HepG2 (cell line): Measurements from ENCODE around the gene HOXD3. TPM values are rescaled to one million over a fixed set of nuclear protein-coding genes. Genes with fewer than 3 reads are reported as not detected.

ENCODE experiments used
- ATF7-NPFF ChIP-seq: sonication (generic); formaldehyde crosslinking; IDR thresholded peaks from 2 replicates; pipeline ENCODE4 v1.8.1; 2023; ENCODE audit warnings: mild to moderate bottlenecking, low read depth, missing genetic modification reagents, moderate library complexity
- BHLHE40 ChIP-seq: IDR thresholded peaks from 2 replicates; pipeline ENCODE4 v1.6.1; 2011; ENCODE audit warnings: low read length, improper control_type of control experiment
- DZIP1 ChIP-seq: sonication (generic); formaldehyde crosslinking; IDR thresholded peaks from 2 replicates; pipeline ENCODE4 v1.5.0; 2020; ENCODE audit warnings: mild to moderate bottlenecking, missing genetic modification reagents
- KAT8 ChIP-seq: IDR thresholded peaks from 2 replicates; pipeline ENCODE4 v1.6.1; 2016; ENCODE audit warnings: missing genetic modification reagents, missing compliant biosample characterization
- MXI1 ChIP-seq: IDR thresholded peaks from 3 replicates; pipeline ENCODE4 v1.6.1; 2012; ENCODE audit warnings: low read depth, low read length, inconsistent platforms, borderline replicate concordance
- NCOR1 ChIP-seq: fragments of 200-600 bp; sonication (generic); IDR thresholded peaks from 2 replicates; pipeline ENCODE4 v1.7.0; 2017; ENCODE audit warnings: antibody characterized with exemption, low read length, borderline replicate concordance
- NKX3-1 ChIP-seq: sonication (generic); formaldehyde crosslinking; IDR thresholded peaks from 2 replicates; pipeline ENCODE4 v1.5.0; 2020; ENCODE audit warnings: missing genetic modification reagents
- NR3C1 ChIP-seq: sonication (generic); formaldehyde crosslinking; IDR thresholded peaks from 2 replicates; pipeline ENCODE4 v1.4.0; 2020; ENCODE audit warnings: missing genetic modification reagents
- PLRG1 ChIP-seq: fragments of 450-650 bp; conservative IDR thresholded peaks from 2 replicates; pipeline ENCODE4 v1.6.1; 2016
- ZNF362 ChIP-seq: sonication (generic); formaldehyde crosslinking; IDR thresholded peaks from 2 replicates; pipeline ENCODE4 v1.4.0; 2020; ENCODE audit warnings: missing genetic modification reagents, mild to moderate bottlenecking, borderline replicate concordance
- ZNF441 ChIP-seq: sonication (generic); formaldehyde crosslinking; IDR thresholded peaks from 2 replicates; pipeline ENCODE4 v1.7.0; 2021; ENCODE audit warnings: missing genetic modification reagents, borderline replicate concordance
- ZNF674 ChIP-seq: sonication (generic); formaldehyde crosslinking; IDR thresholded peaks from 2 replicates; pipeline ENCODE4 v1.5.0; 2020; ENCODE audit warnings: low read depth, mild to moderate bottlenecking, missing genetic modification reagents
- ZNF720 ChIP-seq: sonication (generic); formaldehyde crosslinking; IDR thresholded peaks from 2 replicates; pipeline ENCODE4 v1.4.0; 2020; ENCODE audit warnings: missing genetic modification reagents
- ZNF775 ChIP-seq: sonication (generic); formaldehyde crosslinking; IDR thresholded peaks from 2 replicates; pipeline ENCODE4 v1.4.0; 2020; ENCODE audit warnings: missing genetic modification reagents, mild to moderate bottlenecking, moderate library complexity, borderline replicate concordance
- polyA plus RNA-seq, 8 experiments: library from polyadenylated mRNA; depleted of rRNA in 3 of 8; stranded (reverse) in 7 of 8; unstranded in 1 of 8; fragments of >200 nt; fragmentation: Illumina TruSeq in 4 of 8; extraction: Trizol in 4 of 8; gene quantifications; 2 replicates each; pipeline versions ENCODE4 v1.2.1 to v1.2.3, GENCODE V29; 2011 to 2016; ENCODE audit warnings: low read depth in 4 of 8, missing spikeins in 1 of 8, mixed read lengths in 1 of 8; ENCODE audit not compliant: insufficient read depth in 1 of 8
- total RNA-seq, 5 experiments: library from RNA; depleted of rRNA; stranded (reverse); fragments of >200 nt; fragmentation: Illumina TruSeq; extraction: Trizol; gene quantifications; 2 replicates each; pipeline ENCODE4 v1.2.3, GENCODE V29; 2016; ENCODE audit warnings: low read depth in 1 of 5
- TF ChIP-seq, protein P1 (sequence below): IDR thresholded peaks from 2 replicates; pipeline ENCODE4 v1.6.1; 2016; ENCODE audit warnings: mild to moderate bottlenecking

HOXD3 gene
- total and polyA plus RNA-seq, 2 of the 13 experiments (the other 11 are each of a cell fraction or from before 2014, with no cell fraction given) = 0.05 to 0.09 TPM

DNA sequence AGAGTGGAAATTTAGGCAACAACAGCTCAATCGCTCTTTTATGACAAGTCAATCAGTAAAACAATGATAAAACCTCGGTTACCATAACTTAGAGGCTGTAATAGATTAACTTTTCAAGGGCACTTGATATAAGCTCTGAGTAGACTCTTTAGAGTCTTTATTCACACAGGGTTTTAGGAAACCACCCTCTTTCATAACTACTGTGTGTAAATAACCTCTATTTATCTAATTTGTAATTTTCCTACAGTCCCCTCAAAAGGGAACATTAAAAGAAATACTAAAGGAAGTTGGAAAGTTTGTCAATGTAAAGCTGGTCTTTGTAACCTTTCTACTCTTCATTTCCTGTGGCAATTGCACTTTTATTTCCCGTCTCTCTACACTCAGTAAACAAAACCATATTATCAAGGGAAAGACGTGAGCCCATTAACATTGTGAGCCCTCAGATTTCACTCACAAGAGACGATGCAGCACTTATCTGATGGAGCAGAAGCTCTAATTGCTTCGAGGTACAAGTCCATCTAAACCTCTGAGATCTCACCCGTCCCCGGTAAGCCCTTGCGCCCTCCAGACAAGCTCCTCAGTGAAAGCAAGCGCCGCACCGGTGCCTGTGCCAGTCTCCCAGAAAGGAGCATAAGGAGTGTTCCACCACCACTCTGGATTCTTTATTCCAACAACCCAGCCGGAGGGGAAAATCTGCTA lies 30.2 kb downstream of the HOXD3 start (continued):
- no peak for TF ChIP-seq ZNF720 (CRISPR knock-in tag)
- TF ChIP-seq NR3C1 = no peak
- TF ChIP-seq DZIP1 (CRISPR knock-in tag) = no peak
- no peak for TF ChIP-seq ATF7-NPFF (CRISPR knock-in tag)
- no peak for TF ChIP-seq BHLHE40
- TF ChIP-seq ZNF775 = no peak
- TF ChIP-seq ZNF674 (CRISPR knock-in tag) = no peak
- TF ChIP-seq ZNF362 (CRISPR knock-in tag) = no peak
- no peak for TF ChIP-seq MXI1
- peak; percentile 73; the same call in 1 of the 2 replicates for TF ChIP-seq NCOR1
- TF ChIP-seq, protein P1, sequence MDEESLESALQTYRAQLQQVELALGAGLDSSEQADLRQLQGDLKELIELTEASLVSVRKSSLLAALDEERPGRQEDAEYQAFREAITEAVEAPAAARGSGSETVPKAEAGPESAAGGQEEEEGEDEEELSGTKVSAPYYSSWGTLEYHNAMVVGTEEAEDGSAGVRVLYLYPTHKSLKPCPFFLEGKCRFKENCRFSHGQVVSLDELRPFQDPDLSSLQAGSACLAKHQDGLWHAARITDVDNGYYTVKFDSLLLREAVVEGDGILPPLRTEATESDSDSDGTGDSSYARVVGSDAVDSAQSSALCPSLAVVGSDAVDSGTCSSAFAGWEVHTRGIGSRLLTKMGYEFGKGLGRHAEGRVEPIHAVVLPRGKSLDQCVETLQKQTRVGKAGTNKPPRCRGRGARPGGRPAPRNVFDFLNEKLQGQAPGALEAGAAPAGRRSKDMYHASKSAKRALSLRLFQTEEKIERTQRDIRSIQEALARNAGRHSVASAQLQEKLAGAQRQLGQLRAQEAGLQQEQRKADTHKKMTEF (CRISPR knock-in tag) = peak; percentile 80
- TF ChIP-seq NKX3-1 = no peak
- no peak for TF ChIP-seq PLRG1
- peak; percentile 72 for TF ChIP-seq KAT8 (CRISPR knock-in tag)
- TF ChIP-seq ZNF441 (CRISPR knock-in tag) = no peak
